ENCODE measurements around the gene RPL6.
"Not testable (repeated sequence)": the region's sequence is repeated elsewhere in the genome, so short reads cannot be mapped to it uniquely, and the experiment has no call there.

GRCh38 chr12:112407683-112408082 lies 1.7 kb downstream of the RPL6 start:
- not testable (repeated sequence) for TF ChIP-seq POLR2A (IDR thresholded peaks at IDR 0.05)
- TF ChIP-seq, protein P1, sequence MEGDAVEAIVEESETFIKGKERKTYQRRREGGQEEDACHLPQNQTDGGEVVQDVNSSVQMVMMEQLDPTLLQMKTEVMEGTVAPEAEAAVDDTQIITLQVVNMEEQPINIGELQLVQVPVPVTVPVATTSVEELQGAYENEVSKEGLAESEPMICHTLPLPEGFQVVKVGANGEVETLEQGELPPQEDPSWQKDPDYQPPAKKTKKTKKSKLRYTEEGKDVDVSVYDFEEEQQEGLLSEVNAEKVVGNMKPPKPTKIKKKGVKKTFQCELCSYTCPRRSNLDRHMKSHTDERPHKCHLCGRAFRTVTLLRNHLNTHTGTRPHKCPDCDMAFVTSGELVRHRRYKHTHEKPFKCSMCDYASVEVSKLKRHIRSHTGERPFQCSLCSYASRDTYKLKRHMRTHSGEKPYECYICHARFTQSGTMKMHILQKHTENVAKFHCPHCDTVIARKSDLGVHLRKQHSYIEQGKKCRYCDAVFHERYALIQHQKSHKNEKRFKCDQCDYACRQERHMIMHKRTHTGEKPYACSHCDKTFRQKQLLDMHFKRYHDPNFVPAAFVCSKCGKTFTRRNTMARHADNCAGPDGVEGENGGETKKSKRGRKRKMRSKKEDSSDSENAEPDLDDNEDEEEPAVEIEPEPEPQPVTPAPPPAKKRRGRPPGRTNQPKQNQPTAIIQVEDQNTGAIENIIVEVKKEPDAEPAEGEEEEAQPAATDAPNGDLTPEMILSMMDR (IDR thresholded peaks at IDR 0.05) = not testable (repeated sequence)

All from uterus (tissue), 2 donors.